Dendritic cell treated with granulocyte-macrophage colony-stimulating factor and Interleukin-4, amounts not matched to agents 40 ng/mL and 50 ng/mL, for 4 days (primary cell): ENCODE results near the gene POC1A.

Experiments used
- H3K27ac Mint-ChIP-seq: one replicate; pipeline ENCODE4 v1.8.0; 2022; ENCODE audit warnings: mild to moderate bottlenecking, mixed read lengths
- H3K27me3 Mint-ChIP-seq: one replicate; pipeline ENCODE4 v1.8.0; 2022; ENCODE audit warnings: mild to moderate bottlenecking, mixed read lengths
- H3K36me3 Mint-ChIP-seq: one replicate; pipeline ENCODE4 v1.8.0; 2022; ENCODE audit warnings: low read depth, mixed read lengths
- H3K4me1 Mint-ChIP-seq: one replicate; pipeline ENCODE4 v1.8.0; 2022; ENCODE audit warnings: low read depth, mixed read lengths
- H3K4me3 Mint-ChIP-seq: one replicate; pipeline ENCODE4 v1.8.0; 2022; ENCODE audit warnings: mild to moderate bottlenecking, moderate library complexity, mixed read lengths
- H3K9me3 Mint-ChIP-seq: one replicate; pipeline ENCODE4 v1.8.0; 2022; ENCODE audit warnings: mixed read lengths
- intact Hi-C: fragments of 100-400 bp; cut with micrococcal nuclease; formaldehyde crosslinking; loops from one replicate; pipeline ENCODE4 v1.15.0; 2022

The POC1A gene

GRCh38 chr3:52091586-52092270, 62.5 kb downstream of the POC1A start:
- peaks cover 63% of the 10 kb centered on the region for H3K4me1 Mint-ChIP-seq
- no peaks in the 10 kb centered on the region for H3K27me3 Mint-ChIP-seq
- intact Hi-C loops, result no loop called here

GRCh38 chr3:52090933-52091468, 63.2 kb downstream of the POC1A start:
- peaks cover 70% of the 10 kb centered on the region for H3K4me1 Mint-ChIP-seq
- H3K4me3 Mint-ChIP-seq, result no peak overlapping the region
- H3K27ac Mint-ChIP-seq, result peak overlapping the region; percentile 15
- no peaks in the 10 kb centered on the region for H3K36me3 Mint-ChIP-seq
- no peaks in the 10 kb centered on the region for H3K27me3 Mint-ChIP-seq
- intact Hi-C loops, result no loop called here
- H3K9me3 Mint-ChIP-seq, result no peaks in the 10 kb centered on the region

More at GRCh38 chr3:52091586-52092270, 62.5 kb downstream of the POC1A start:
- Mint-ChIP-seq H3K4me3 (no peak overlapping the region), H3K36me3 (no peaks in the 10 kb centered on the region), H3K9me3 (no peaks in the 10 kb centered on the region), H3K27ac (peak overlapping the region; percentile 15)

GRCh38 chr3:52090131-52090932, 63.9 kb downstream of the POC1A start:
- H3K27me3 Mint-ChIP-seq, result no peaks in the 10 kb centered on the region
- no peak overlapping the region for H3K4me3 Mint-ChIP-seq
- no peak overlapping the region for H3K27ac Mint-ChIP-seq
- H3K9me3 Mint-ChIP-seq, result no peaks in the 10 kb centered on the region
- intact Hi-C loops, result no loop called here
- H3K36me3 Mint-ChIP-seq, result no peaks in the 10 kb centered on the region
- H3K4me1 Mint-ChIP-seq, result peaks cover 72% of the 10 kb centered on the region

GRCh38 chr3:52089691-52090090, 64.5 kb downstream of the POC1A start:
- no peaks in the 10 kb centered on the region for H3K9me3 Mint-ChIP-seq
- H3K4me3 Mint-ChIP-seq, result no peak overlapping the region
- intact Hi-C loops, result loop anchor here (5.0 kb wide), 1 partner anchor 33 kb away; no protein-coding TSS in a partner anchor
- H3K4me1 Mint-ChIP-seq, result peaks cover 78% of the 10 kb centered on the region
- H3K27me3 Mint-ChIP-seq, result no peaks in the 10 kb centered on the region
- no peaks in the 10 kb centered on the region for H3K36me3 Mint-ChIP-seq
- no peak overlapping the region for H3K27ac Mint-ChIP-seq

- H3K4me3 Mint-ChIP-seq, result no peak overlapping the region
- intact Hi-C loops, result loop anchor here (5.0 kb wide), 1 partner anchor 34 kb away; no protein-coding TSS in a partner anchor
- H3K27me3 Mint-ChIP-seq, result no peaks in the 10 kb centered on the region
- no peaks in the 10 kb centered on the region for H3K9me3 Mint-ChIP-seq
- peak overlapping the region; percentile 71 for H3K27ac Mint-ChIP-seq
- peaks cover 77% of the 10 kb centered on the region for H3K4me1 Mint-ChIP-seq
- H3K36me3 Mint-ChIP-seq, result no peaks in the 10 kb centered on the region
Observed at GRCh38 chr3:52088445-52089367, 65.5 kb downstream of the POC1A start.

- no peaks in the 10 kb centered on the region for H3K36me3 Mint-ChIP-seq
- intact Hi-C loops, result loop anchor here (5.0 kb wide), 1 partner anchor 35 kb away; no protein-coding TSS in a partner anchor
- H3K27ac Mint-ChIP-seq, result peak overlapping the region; percentile 71
- no peak overlapping the region for H3K4me3 Mint-ChIP-seq
- H3K4me1 Mint-ChIP-seq, result peaks cover 79% of the 10 kb centered on the region
- H3K27me3 Mint-ChIP-seq, result no peaks in the 10 kb centered on the region
- no peaks in the 10 kb centered on the region for H3K9me3 Mint-ChIP-seq
Observed at GRCh38 chr3:52087731-52088130, 66.5 kb downstream of the POC1A start.

- no peaks in the 10 kb centered on the region for H3K27me3 Mint-ChIP-seq
- intact Hi-C loops, result loop anchor here (5.0 kb wide), 1 partner anchor 35 kb away; no protein-coding TSS in a partner anchor
- no peaks in the 10 kb centered on the region for H3K9me3 Mint-ChIP-seq
- H3K36me3 Mint-ChIP-seq, result no peaks in the 10 kb centered on the region
- peak overlapping the region; percentile 71 for H3K27ac Mint-ChIP-seq
- H3K4me3 Mint-ChIP-seq, result no peak overlapping the region
- peaks cover 79% of the 10 kb centered on the region for H3K4me1 Mint-ChIP-seq
Observed at GRCh38 chr3:52086976-52087663, 67.1 kb downstream of the POC1A start.

- intact Hi-C loops, result loop anchor here (5.0 kb wide), 1 partner anchor 36 kb away; no protein-coding TSS in a partner anchor
- Mint-ChIP-seq H3K9me3 (no peaks in the 10 kb centered on the region), H3K4me3 (no peak overlapping the region), H3K36me3 (no peaks in the 10 kb centered on the region), H3K4me1 (peaks cover 74% of the 10 kb centered on the region), H3K27ac (peak overlapping the region; percentile 71), H3K27me3 (no peaks in the 10 kb centered on the region)
Observed at GRCh38 chr3:52086461-52086860, 67.8 kb downstream of the POC1A start.

- Mint-ChIP-seq H3K4me1 (peaks cover 71% of the 10 kb centered on the region), H3K27ac (peak overlapping the region; percentile 71), H3K4me3 (no peak overlapping the region), H3K36me3 (no peaks in the 10 kb centered on the region), H3K27me3 (no peaks in the 10 kb centered on the region), H3K9me3 (no peaks in the 10 kb centered on the region)
- intact Hi-C loops, result loop anchor here (5.0 kb wide), 1 partner anchor 37 kb away; no protein-coding TSS in a partner anchor
Observed at GRCh38 chr3:52085681-52086282, 68.4 kb downstream of the POC1A start.

- Mint-ChIP-seq H3K36me3 (no peaks in the 10 kb centered on the region), H3K9me3 (no peaks in the 10 kb centered on the region)
- intact Hi-C loops, result loop anchor here (5.0 kb wide), 1 partner anchor 37 kb away; no protein-coding TSS in a partner anchor
Observed at GRCh38 chr3:52084954-52085680, 69.1 kb downstream of the POC1A start.

GRCh38 chr3:52084216-52084945, 69.8 kb downstream of the POC1A start:
- H3K36me3 Mint-ChIP-seq, result no peaks in the 10 kb centered on the region
- H3K9me3 Mint-ChIP-seq, result no peaks in the 10 kb centered on the region
- peak overlapping the region; percentile 2 for H3K27ac Mint-ChIP-seq
- intact Hi-C loops, result no loop called here
- H3K27me3 Mint-ChIP-seq, result no peaks in the 10 kb centered on the region
- peaks cover 61% of the 10 kb centered on the region for H3K4me1 Mint-ChIP-seq
- H3K4me3 Mint-ChIP-seq, result no peak overlapping the region

More at GRCh38 chr3:52084954-52085680, 69.1 kb downstream of the POC1A start:
- peak overlapping the region; percentile 2 for H3K27ac Mint-ChIP-seq
- no peak overlapping the region for H3K4me3 Mint-ChIP-seq
- H3K27me3 Mint-ChIP-seq, result no peaks in the 10 kb centered on the region
- peaks cover 68% of the 10 kb centered on the region for H3K4me1 Mint-ChIP-seq
